Cardiac fibroblast (primary cell): Measurements from ENCODE around the gene CRYBG3.
"Not testable (repeated sequence)": the region's sequence is repeated elsewhere in the genome, so short reads cannot be mapped to it uniquely, and the experiment has no call there.

Source experiments
- DNase-seq, 2 donors: peaks; one replicate each; pipeline versions ENCODE4 v3.0.0 to v3.0.0-alpha.2; 2010; ENCODE audit warnings: low read depth in 2 of 2
- H3K4me3 ChIP-seq, 2 donors: replicated peaks in 1 of 2; 1 replicate in 1 of 2; 2 replicates in 1 of 2; pipeline ENCODE4 v1.5.1; 2011; ENCODE audit warnings: low read depth in 2 of 2, low read length in 2 of 2, mild to moderate bottlenecking in 2 of 2, moderate library complexity in 1 of 2
- TF ChIP-seq, protein P1 (sequence below): IDR thresholded peaks from one replicate; pipeline ENCODE4 v1.5.1; 2011; ENCODE audit warnings: low read depth, mild to moderate bottlenecking, low read length, inconsistent platforms

Gene CRYBG3

DNA sequence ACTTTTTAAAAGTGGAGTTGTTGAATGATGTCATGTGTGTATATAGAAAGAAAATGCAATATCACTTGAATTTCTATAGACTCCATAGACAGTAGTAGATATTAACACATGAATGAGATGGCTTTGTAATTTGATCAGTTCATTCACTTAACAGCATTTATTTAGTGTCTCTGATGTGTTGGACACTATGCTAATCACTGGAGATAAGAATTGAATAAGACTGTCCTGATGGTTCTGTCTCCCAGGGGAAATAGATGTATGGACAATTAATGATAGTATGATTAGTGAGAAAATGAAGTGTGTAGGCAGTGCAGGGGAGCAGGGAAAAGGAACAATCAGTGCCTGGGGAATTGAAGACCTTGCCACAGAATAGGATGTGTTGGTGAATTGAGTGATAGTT lies 77.5 kb downstream of the CRYBG3 start:
- DNase-seq, result no peak
- TF ChIP-seq, protein P1, sequence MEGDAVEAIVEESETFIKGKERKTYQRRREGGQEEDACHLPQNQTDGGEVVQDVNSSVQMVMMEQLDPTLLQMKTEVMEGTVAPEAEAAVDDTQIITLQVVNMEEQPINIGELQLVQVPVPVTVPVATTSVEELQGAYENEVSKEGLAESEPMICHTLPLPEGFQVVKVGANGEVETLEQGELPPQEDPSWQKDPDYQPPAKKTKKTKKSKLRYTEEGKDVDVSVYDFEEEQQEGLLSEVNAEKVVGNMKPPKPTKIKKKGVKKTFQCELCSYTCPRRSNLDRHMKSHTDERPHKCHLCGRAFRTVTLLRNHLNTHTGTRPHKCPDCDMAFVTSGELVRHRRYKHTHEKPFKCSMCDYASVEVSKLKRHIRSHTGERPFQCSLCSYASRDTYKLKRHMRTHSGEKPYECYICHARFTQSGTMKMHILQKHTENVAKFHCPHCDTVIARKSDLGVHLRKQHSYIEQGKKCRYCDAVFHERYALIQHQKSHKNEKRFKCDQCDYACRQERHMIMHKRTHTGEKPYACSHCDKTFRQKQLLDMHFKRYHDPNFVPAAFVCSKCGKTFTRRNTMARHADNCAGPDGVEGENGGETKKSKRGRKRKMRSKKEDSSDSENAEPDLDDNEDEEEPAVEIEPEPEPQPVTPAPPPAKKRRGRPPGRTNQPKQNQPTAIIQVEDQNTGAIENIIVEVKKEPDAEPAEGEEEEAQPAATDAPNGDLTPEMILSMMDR, result no peak
- no peak overlapping the region for H3K4me3 ChIP-seq

DNA sequence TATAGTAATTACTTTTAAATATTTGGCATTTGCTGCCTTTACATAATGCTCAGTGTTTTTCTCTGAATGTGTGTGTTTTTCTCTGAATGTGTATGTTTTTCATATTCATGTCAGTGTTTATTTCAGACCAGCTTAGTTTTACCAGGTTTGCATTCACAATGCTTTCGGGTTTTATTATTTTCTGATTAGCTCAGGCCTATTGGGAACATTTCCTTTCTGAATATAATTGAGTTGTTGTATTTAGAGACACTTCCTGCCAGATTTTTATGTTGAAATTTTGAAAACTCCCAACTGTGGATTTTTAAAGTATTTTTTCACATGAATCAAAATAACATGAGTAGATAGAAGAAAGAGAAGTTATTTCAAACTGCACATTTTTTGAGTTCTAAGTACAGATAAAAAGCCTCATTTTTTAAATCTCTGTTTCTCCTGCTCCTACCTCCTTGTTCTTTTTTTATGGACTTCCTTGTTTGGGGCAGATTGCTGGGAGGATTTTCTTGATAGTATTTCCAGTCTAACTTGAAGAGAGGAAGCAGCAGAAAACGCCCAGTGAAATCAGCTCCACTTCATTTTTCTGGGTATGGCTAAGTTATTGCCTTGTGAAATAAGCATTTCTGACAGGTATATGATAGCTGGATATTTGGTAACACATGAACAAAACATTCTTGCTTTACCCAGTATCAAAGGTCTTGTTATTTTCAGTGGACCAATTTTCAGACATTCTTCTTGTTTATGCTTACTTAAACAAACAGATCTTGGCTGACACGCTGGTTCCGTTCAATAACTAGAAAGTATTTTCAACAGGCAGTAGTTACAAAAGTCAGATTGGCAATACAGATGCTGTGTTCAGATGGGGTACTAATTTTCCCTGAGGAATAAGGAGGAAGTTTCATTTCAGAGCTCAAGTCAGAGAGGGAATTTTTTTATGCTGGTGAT lies 79.8 kb downstream of the CRYBG3 start:
- no peak overlapping the region for H3K4me3 ChIP-seq
- TF ChIP-seq, protein P1, result no peak
- DNase-seq, result peak; percentile 35 to 45

GRCh38 chr3:97909830-97910229 lies 88.0 kb downstream of the CRYBG3 start:
- not testable (repeated sequence) for DNase-seq, H3K4me3 ChIP-seq

DNA sequence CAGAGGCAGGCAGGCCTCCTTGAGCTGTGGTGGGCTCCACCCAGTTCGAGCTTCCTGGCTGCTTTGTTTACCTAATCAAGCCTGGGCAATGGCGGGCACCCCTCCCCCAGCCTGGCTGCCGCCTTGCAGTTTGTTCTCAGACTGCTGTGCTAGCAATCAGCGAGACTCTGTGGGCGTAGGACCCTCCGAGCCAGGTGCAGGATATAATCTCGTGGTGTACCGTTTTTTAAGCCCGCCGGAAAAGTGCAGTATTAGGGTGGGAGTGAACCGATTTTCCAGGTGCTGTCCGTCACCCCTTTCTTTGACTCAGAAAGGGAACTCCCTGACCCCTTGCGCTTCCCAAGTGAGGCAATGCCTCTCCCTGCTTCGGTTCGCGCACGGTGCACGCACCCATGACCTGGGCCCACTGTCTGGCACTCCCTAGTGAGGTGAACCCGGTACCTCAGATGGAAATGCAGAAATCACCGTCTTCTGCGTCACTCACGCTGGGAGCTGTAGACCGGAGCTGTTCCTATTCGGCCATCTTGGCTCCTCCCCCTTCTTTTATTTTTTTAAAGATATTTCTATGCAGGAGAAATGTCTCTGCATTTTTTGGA lies 88.5 kb downstream of the CRYBG3 start:
- H3K4me3 ChIP-seq, DNase-seq: not testable (repeated sequence)

GRCh38 chr3:97910931-97911351 lies 89.1 kb downstream of the CRYBG3 start:
- TF ChIP-seq, protein P1, result no peak

DNA sequence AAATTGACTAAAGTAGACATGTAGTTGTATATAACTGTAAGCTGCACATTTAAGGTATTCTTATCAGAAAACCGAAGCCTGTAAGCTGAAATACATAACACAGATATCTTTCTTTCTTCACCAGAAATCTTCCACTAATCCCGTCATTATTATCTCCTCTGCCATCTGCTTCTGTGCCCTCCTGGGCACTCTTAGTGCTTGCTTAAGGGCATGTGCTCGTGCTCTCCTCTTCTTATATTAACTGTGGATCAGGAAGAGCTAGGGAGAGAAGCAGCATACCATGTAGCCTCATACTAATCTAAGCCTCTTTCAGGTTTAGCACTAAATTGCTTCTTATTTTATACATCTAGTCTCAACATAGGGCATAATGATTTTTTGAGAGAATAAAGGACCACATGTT lies 89.6 kb downstream of the CRYBG3 start:
- TF ChIP-seq, protein P1, result no peak
- no peak overlapping the region for H3K4me3 ChIP-seq
- no peak for DNase-seq

More at GRCh38 chr3:97910931-97911351, 89.1 kb downstream of the CRYBG3 start:
- H3K4me3 ChIP-seq, result no peak overlapping the region
- no peak for DNase-seq

DNA sequence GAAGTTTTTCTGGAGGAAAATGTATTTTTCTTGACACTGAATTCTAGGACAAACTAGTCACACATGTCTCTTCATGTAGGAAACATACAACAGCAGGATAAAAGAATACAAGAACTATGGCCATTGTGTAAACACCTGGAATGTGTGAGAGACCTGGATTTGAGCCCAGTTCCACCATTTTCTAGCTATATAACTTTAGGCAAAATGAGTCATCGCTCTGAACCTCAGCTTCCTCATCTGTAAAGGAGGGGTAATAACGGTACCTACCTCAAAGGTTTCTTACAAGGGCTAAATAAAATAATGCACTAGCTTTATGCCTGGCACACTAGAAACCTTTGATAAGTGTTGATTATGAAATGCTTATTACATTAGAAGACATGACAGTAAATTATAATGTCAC lies 92.6 kb downstream of the CRYBG3 start:
- TF ChIP-seq, protein P1, result no peak
- no peak overlapping the region for H3K4me3 ChIP-seq
- DNase-seq, result peak in 1 of 2 donors; percentile 52

DNA sequence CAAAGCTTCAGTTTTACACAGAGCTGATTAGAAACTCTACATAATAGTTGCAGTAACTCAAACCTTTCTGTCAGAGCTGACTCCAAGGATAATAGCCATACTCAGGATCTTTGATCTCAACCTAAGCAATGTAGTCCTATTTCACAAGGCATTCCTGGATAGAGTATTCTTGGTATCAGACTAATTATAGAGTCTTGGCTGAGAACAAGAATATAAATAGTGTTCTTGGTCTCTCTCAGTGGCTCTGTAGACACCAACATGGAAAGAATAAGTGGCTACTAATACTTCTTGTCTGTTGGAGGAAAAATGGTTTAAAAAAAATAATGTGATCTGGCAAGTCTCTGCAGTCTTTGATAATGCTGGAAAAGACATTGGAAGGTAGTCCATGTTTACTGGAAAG lies 94.8 kb downstream of the CRYBG3 start:
- TF ChIP-seq, protein P1, result no peak
- H3K4me3 ChIP-seq, result no peak overlapping the region
- no peak for DNase-seq
